Measurements from ENCODE around the gene EIF2AK2. TPM values are rescaled to one million over a fixed set of nuclear protein-coding genes. Genes with fewer than 3 reads are reported as not detected.

EIF2AK2 gene
- total and polyA plus RNA-seq, 10 donors: 4.0 to 48.2 (median 33.9) TPM

- H3K36me3 ChIP-seq: no peaks in the 10 kb centered on the region
- H3K9me3 ChIP-seq: peaks cover 0 to 25% (median 21%) of the 10 kb centered on the region in 8 donors
- TF ChIP-seq POLR2AphosphoS5 (IDR thresholded peaks at IDR 0.05) (no peak), CTCF (IDR thresholded peaks at IDR 0.05 in 8 of 11, conservative IDR thresholded peaks at IDR 0.05 in 3 of 11) (peak; percentile 41 to 77 (median 68))
- H3K27me3 ChIP-seq (replicated peaks in 1 of 7): no peaks in the 10 kb centered on the region
- 49 to 68% (median 53%) methylated on average over 17 of the region's 17 CpGs for WGBS, 5 donors
- intact Hi-C loops (cut with DNase I; ENCODE audit: low total_unique reads): no loop called here
- no peak overlapping the region for H3K4me3 ChIP-seq
- DNase-seq: no peak
- H3K27ac ChIP-seq: peak overlapping the region in 1 of 8 donors; percentile 12
- peaks cover 0 to 8% (median 5%) of the 10 kb centered on the region in 6 donors for H3K4me1 ChIP-seq
These were observed 11.6 kb upstream of the EIF2AK2 start for GRCh38 chr2:37168217-37168981.

GRCh38 chr2:37167636-37168180, 10.9 kb upstream of the EIF2AK2 start:
- H3K27me3 ChIP-seq (replicated peaks in 1 of 7): no peaks in the 10 kb centered on the region
- no peak overlapping the region for H3K4me3 ChIP-seq
- no peak for DNase-seq
- TF ChIP-seq POLR2AphosphoS5 (IDR thresholded peaks at IDR 0.05) (no peak), POLR2A (IDR thresholded peaks at IDR 0.05) (no peak), CTCF (IDR thresholded peaks at IDR 0.05 in 8 of 11, conservative IDR thresholded peaks at IDR 0.05 in 3 of 11) (no peak)
- H3K4me1 ChIP-seq: peaks cover 0 to 8% (median 5%) of the 10 kb centered on the region in 6 donors
- H3K9me3 ChIP-seq: peaks cover 0 to 27% (median 22%) of the 10 kb centered on the region in 8 donors
- 88 to 95% (median 93%) methylated on average over 3 of the region's 3 CpGs for WGBS, 5 donors
- no peak overlapping the region for H3K27ac ChIP-seq
- no peaks in the 10 kb centered on the region for H3K36me3 ChIP-seq
- intact Hi-C loops (cut with DNase I; ENCODE audit: low total_unique reads): no loop called here

- intact Hi-C loops (cut with DNase I; ENCODE audit: low total_unique reads): no loop called here
- Histone ChIP-seq H3K4me3 (no peak overlapping the region), H3K4me1 (peaks cover 0 to 8% (median 5%) of the 10 kb centered on the region in 6 donors), H3K9me3 (peaks cover 0 to 27% (median 22%) of the 10 kb centered on the region in 8 donors), H3K36me3 (no peaks in the 10 kb centered on the region), H3K27ac (no peak overlapping the region), H3K27me3 (replicated peaks in 1 of 7) (no peaks in the 10 kb centered on the region)
- TF ChIP-seq POLR2A (IDR thresholded peaks at IDR 0.05): no peak
- TF ChIP-seq CTCF (IDR thresholded peaks at IDR 0.05 in 8 of 11, conservative IDR thresholded peaks at IDR 0.05 in 3 of 11): no peak
- TF ChIP-seq POLR2AphosphoS5 (IDR thresholded peaks at IDR 0.05): no peak
- no peak for DNase-seq
- whole genome bisulfite sequencing, 5 donors: 86 to 94% (median 89%) methylated on average over 1 of the region's 1 CpG
These were observed 8.0 kb upstream of the EIF2AK2 start for GRCh38 chr2:37164757-37165156.

Data from spleen (tissue), 11 donors.